ENCODE results near the gene TTC27.
"Not testable (repeated sequence)": the region's sequence is repeated elsewhere in the genome, so short reads cannot be mapped to it uniquely, and the experiment has no call there.

Gene TTC27

GRCh38 chr2:32633040-32633439 is 5.2 kb downstream of the TTC27 start:
- TF ChIP-seq CTCF (conservative IDR thresholded peaks at IDR 0.05; ENCODE audit: low read depth, low read length) = no peak
- no peak overlapping the region for H3K4me3 ChIP-seq (ENCODE audit: low read length)
- no peak for DNase-seq (ENCODE audit: low read depth)

- not testable (repeated sequence) for H3K4me3 ChIP-seq (ENCODE audit: low read length); DNase-seq (ENCODE audit: low read depth)
Observed at GRCh38 chr2:32638548-32638947, 10.7 kb downstream of the TTC27 start.

- DNase-seq (ENCODE audit: low read depth) = no peak
- no peak overlapping the region for H3K4me3 ChIP-seq (ENCODE audit: low read length)
- TF ChIP-seq CTCF (conservative IDR thresholded peaks at IDR 0.05; ENCODE audit: low read depth, low read length) = no peak
Observed at GRCh38 chr2:32641180-32641579, 13.3 kb downstream of the TTC27 start.

- H3K4me3 ChIP-seq (ENCODE audit: low read length) = no peak overlapping the region
- DNase-seq (ENCODE audit: low read depth) = no peak
- no peak for TF ChIP-seq CTCF (conservative IDR thresholded peaks at IDR 0.05; ENCODE audit: low read depth, low read length)
Observed at GRCh38 chr2:32647180-32647651, 19.4 kb downstream of the TTC27 start.

GRCh38 chr2:32652555-32653209 is 24.8 kb downstream of the TTC27 start:
- no peak overlapping the region for H3K4me3 ChIP-seq (ENCODE audit: low read length)
- TF ChIP-seq CTCF (conservative IDR thresholded peaks at IDR 0.05; ENCODE audit: low read depth, low read length) = no peak
- peak; percentile 16 for DNase-seq (ENCODE audit: low read depth)

- H3K4me3 ChIP-seq (ENCODE audit: low read length) = no peak overlapping the region
- TF ChIP-seq CTCF (conservative IDR thresholded peaks at IDR 0.05; ENCODE audit: low read depth, low read length) = no peak
- no peak for DNase-seq (ENCODE audit: low read depth)
Observed at GRCh38 chr2:32656069-32656468, 28.2 kb downstream of the TTC27 start.

- no peak for DNase-seq (ENCODE audit: low read depth)
- TF ChIP-seq CTCF (conservative IDR thresholded peaks at IDR 0.05; ENCODE audit: low read depth, low read length) = no peak
- H3K4me3 ChIP-seq (ENCODE audit: low read length) = no peak overlapping the region
Observed at GRCh38 chr2:32663864-32664263, 36.0 kb downstream of the TTC27 start.
